SU-DHL-6 (cell line): ENCODE results near the gene LRRC4C.

Experiments
- CTCF ChIP-seq: fragments of 200-600 bp; sonication (generic); IDR thresholded peaks from one replicate; pipeline ENCODE4 v1.5.1; 2017; ENCODE audit warnings: antibody characterized with exemption, mild to moderate bottlenecking, low read length, moderate library complexity; ENCODE audit not compliant: insufficient read depth, poor library complexity, severe bottlenecking
- EZH2phosphoT487 ChIP-seq: fragments of 200-600 bp; sonication (generic), shearing (Covaris generic); conservative IDR thresholded peaks from 2 replicates; pipeline ENCODE4 v1.6.1; 2018; ENCODE audit warnings: mild to moderate bottlenecking, antibody characterized with exemption, low read length, moderate library complexity, mixed read lengths

- TF ChIP-seq EZH2phosphoT487 (no peak), CTCF (no peak)
Measured at GRCh38 chr11:41189701-41190436, 269.6 kb downstream of the LRRC4C start.
